HCT116 (cell line): ENCODE data around the gene PRKG1. TPM values are rescaled to one million over a fixed set of nuclear protein-coding genes. Genes with fewer than 3 reads are reported as not detected.

Experiments used
- ATAC-seq: fragments of 200-7000 bp; cut with Tn5 transposase; 2 replicates; pipeline ENCODE4 v1.9.1; 2020; ENCODE audit warnings: mild to moderate bottlenecking, moderate library complexity
- BruUV-seq: library from RNA; stranded (reverse); fragments of 400-500 nt; replicated peaks from 2 replicates; lab custom pipeline; 2021; lab: Mats Ljungman, UMichigan
- CTCF ChIA-PET: fragments of 300-600 bp; sonication (Branson Sonifier 250); formaldehyde crosslinking; loops from one replicate; lab custom pipeline; 2021; ENCODE audit warnings: antibody characterized with exemption; lab: Charles Lee
- POLR2A ChIA-PET: fragments of 300-600, 350-600 bp; sonication (Branson Sonifier 250); formaldehyde crosslinking; loops from one replicate; lab custom pipeline; 2021; ENCODE audit warnings: antibody characterized with exemption; lab: Charles Lee
- RAD21 ChIA-PET, 2 experiments: fragments of 300-600 bp; sonication (Branson Sonifier 250); formaldehyde crosslinking; loops; one replicate each; lab custom pipeline; 2023; ENCODE audit warnings: low total read pairs in 2 of 2; ENCODE audit not compliant: uncharacterized antibody in 2 of 2, unreplicated experiment in 2 of 2, low non-redundant PET in 1 of 2; lab: Charles Lee
- DNase-seq: peaks from one replicate; pipeline ENCODE4 v3.0.0-alpha.2; 2010; ENCODE audit warnings: low read depth, low spot score
- H2AFZ ChIP-seq: fragments of 200-600 bp; shearing (Covaris generic), sonication (generic); 2 replicates; pipeline ENCODE4 v1.6.1; 2017; ENCODE audit warnings: low read depth, mixed run types, mixed read lengths, antibody characterized with exemption, low read length; ENCODE audit not compliant: poor library complexity, severe bottlenecking
- H3K27ac ChIP-seq: 2 replicates; pipeline ENCODE4 v1.5.1; 2012; ENCODE audit warnings: low read depth, low read length
- H3K27me3 ChIP-seq: fragments of 200-600 bp; sonication (generic); 2 replicates; pipeline ENCODE4 v1.6.1; 2016; ENCODE audit warnings: mixed run types, low read length, mixed read lengths; ENCODE audit not compliant: insufficient read depth
- H3K36me3 ChIP-seq, 2 experiments: fragments of 200-500 bp in 1 of 2; fragments of 200-600 bp in 1 of 2; sonication (Bioruptor generic) in 1 of 2; sonication (generic) in 1 of 2; 2 replicates each; pipeline versions ENCODE4 v1.5.1 to v1.6.1; 2014 to 2016; ENCODE audit warnings: low read length in 2 of 2, inconsistent platforms in 1 of 2, mixed read lengths in 1 of 2, mixed run types in 1 of 2; ENCODE audit not compliant: insufficient read depth in 2 of 2, control insufficient read depth in 1 of 2
- H3K4me1 ChIP-seq, 2 experiments: fragments of 200-600 bp in 1 of 2; sonication (generic) in 1 of 2; 2 replicates each; pipeline versions ENCODE4 v1.5.1 to v1.6.1; 2012 to 2017; ENCODE audit warnings: low read length in 2 of 2, inconsistent platforms in 1 of 2, mild to moderate bottlenecking in 1 of 2, mixed read lengths in 1 of 2, mixed run types in 1 of 2, moderate library complexity in 1 of 2; ENCODE audit not compliant: insufficient read depth in 2 of 2, control insufficient read depth in 1 of 2
- H3K4me2 ChIP-seq: fragments of 200-600 bp; sonication (generic); 2 replicates; pipeline ENCODE4 v1.6.1; 2017; ENCODE audit warnings: mixed run types, low read length, mixed read lengths
- H3K4me3 ChIP-seq, 2 experiments: fragments of 200-600 bp in 1 of 2; sonication (generic) in 1 of 2; replicated peaks in 1 of 2; 2 replicates each; pipeline ENCODE4 v1.5.1; 2011 to 2016; ENCODE audit warnings: low read length in 2 of 2, control low read depth in 1 of 2, low read depth in 1 of 2, mild to moderate bottlenecking in 1 of 2, mixed read lengths in 1 of 2, mixed run types in 1 of 2
- H3K79me2 ChIP-seq: fragments of 200-600 bp; sonication (generic); 2 replicates; pipeline ENCODE4 v1.6.1; 2017; ENCODE audit warnings: mild to moderate bottlenecking, mixed run types, low read length, moderate library complexity, mixed read lengths; ENCODE audit not compliant: insufficient read depth
- H3K9ac ChIP-seq: fragments of 200-600 bp; sonication (generic); 2 replicates; pipeline ENCODE4 v1.6.1; 2016; ENCODE audit warnings: low read length, mixed read lengths
- H3K9me2 ChIP-seq: fragments of 200-600 bp; sonication (generic), shearing (Covaris generic); 2 replicates; pipeline ENCODE4 v1.6.1; 2017; ENCODE audit warnings: mixed run types, mild to moderate bottlenecking, moderate library complexity; ENCODE audit not compliant: insufficient read depth
- H3K9me3 ChIP-seq, 2 experiments: fragments of 200-500 bp in 1 of 2; fragments of 200-600 bp in 1 of 2; sonication (Bioruptor generic) in 1 of 2; sonication (generic) in 1 of 2; 2 replicates each; pipeline ENCODE4 v1.6.1; 2014 to 2017; ENCODE audit warnings: low read length in 2 of 2, mixed read lengths in 2 of 2, inconsistent platforms in 1 of 2, low read depth in 1 of 2, mild to moderate bottlenecking in 1 of 2, mixed run types in 1 of 2, moderate library complexity in 1 of 2; ENCODE audit not compliant: control insufficient read depth in 1 of 2, insufficient read depth in 1 of 2
- H4K20me1 ChIP-seq: fragments of 200-600 bp; sonication (generic), shearing (Covaris generic); 2 replicates; pipeline ENCODE4 v1.6.1; 2017; ENCODE audit warnings: mixed run types, mild to moderate bottlenecking, moderate library complexity; ENCODE audit not compliant: insufficient read depth
- CEBPB ChIP-seq: IDR thresholded peaks from 2 replicates; pipeline ENCODE4 v1.6.1; 2012; ENCODE audit warnings: low read depth
- CTCF ChIP-seq, 3 experiments: fragments of 200-600 bp in 1 of 3; sonication (generic) in 1 of 3; IDR thresholded peaks in 2 of 3; conservative IDR thresholded peaks in 1 of 3; 2 replicates each; pipeline ENCODE4 v1.5.1; 2012 to 2017; ENCODE audit warnings: low read depth in 2 of 3, low read length in 2 of 3, antibody characterized with exemption in 1 of 3, borderline replicate concordance in 1 of 3, control low read depth in 1 of 3, mild to moderate bottlenecking in 1 of 3, mixed read lengths in 1 of 3, mixed run types in 1 of 3, moderate library complexity in 1 of 3; ENCODE audit not compliant: insufficient read depth in 1 of 3
- EZH2 ChIP-seq: fragments of 200-600 bp; sonication (generic); IDR thresholded peaks from 2 replicates; pipeline ENCODE4 v1.6.1; 2017; ENCODE audit warnings: antibody characterized with exemption, mixed run types
- EZH2phosphoT487 ChIP-seq: fragments of 200-600 bp; IDR thresholded peaks from 2 replicates; pipeline ENCODE4 v1.6.1; 2018; ENCODE audit warnings: antibody characterized with exemption, borderline replicate concordance
- FOSL1 ChIP-seq: IDR thresholded peaks from 2 replicates; pipeline ENCODE4 v1.6.1; 2012; ENCODE audit warnings: low read depth
- POLR2AphosphoS5 ChIP-seq: IDR thresholded peaks from 2 replicates; pipeline ENCODE4 v1.6.1; 2011; ENCODE audit warnings: mild to moderate bottlenecking, low read depth, low read length, moderate library complexity
- RAD21 ChIP-seq: IDR thresholded peaks from 2 replicates; pipeline ENCODE4 v1.6.1; 2012; ENCODE audit warnings: low read depth, mild to moderate bottlenecking
- REST ChIP-seq: IDR thresholded peaks from 2 replicates; pipeline ENCODE4 v1.6.1; 2012; ENCODE audit warnings: low read depth
- SIN3A ChIP-seq: IDR thresholded peaks from 2 replicates; pipeline ENCODE4 v1.6.1; 2012; ENCODE audit warnings: low read depth
- SP1 ChIP-seq: IDR thresholded peaks from 2 replicates; pipeline ENCODE4 v1.6.1; 2012; ENCODE audit warnings: low read depth
- SRF ChIP-seq: IDR thresholded peaks from 2 replicates; pipeline ENCODE4 v1.6.1; 2012; ENCODE audit warnings: low read depth
- TCF7L2 ChIP-seq: IDR thresholded peaks from 2 replicates; pipeline ENCODE4 v1.7.0; 2011; ENCODE audit warnings: borderline replicate concordance, inconsistent platforms; ENCODE audit not compliant: insufficient read depth, insufficient read length; ENCODE audit errors: extremely low read depth
- YY1 ChIP-seq: IDR thresholded peaks from 2 replicates; pipeline ENCODE4 v1.6.1; 2011; ENCODE audit warnings: low read length, low read depth, moderate library complexity, mild to moderate bottlenecking; ENCODE audit not compliant: insufficient replicate concordance; ENCODE audit errors: extremely low read depth
- ZNF274 ChIP-seq: fragments of 200-500 bp; sonication (Bioruptor generic); IDR thresholded peaks from 2 replicates; pipeline ENCODE4 v1.6.1; 2014; ENCODE audit warnings: mild to moderate bottlenecking, low read depth, low read length, inconsistent platforms
- intact Hi-C: fragments of 100-400 bp; cut with micrococcal nuclease; formaldehyde crosslinking; loops from 2 replicates; pipeline ENCODE4 v1.10.0; 2022
- total RNA-seq: library from RNA; stranded (reverse); gene quantifications from one replicate; pipeline ENCODE4 v1.2.1, GENCODE V29; 2021; ENCODE audit not compliant: unreplicated experiment
- TF ChIP-seq, protein P1 (sequence below): IDR thresholded peaks from 2 replicates; pipeline ENCODE4 v1.6.1; 2011; ENCODE audit warnings: mild to moderate bottlenecking, low read length, moderate library complexity; ENCODE audit not compliant: insufficient replicate concordance; ENCODE audit errors: extremely low read depth

PRKG1 gene
- total RNA-seq, 1 experiment from 2014 or later = 1.4 TPM

DNA sequence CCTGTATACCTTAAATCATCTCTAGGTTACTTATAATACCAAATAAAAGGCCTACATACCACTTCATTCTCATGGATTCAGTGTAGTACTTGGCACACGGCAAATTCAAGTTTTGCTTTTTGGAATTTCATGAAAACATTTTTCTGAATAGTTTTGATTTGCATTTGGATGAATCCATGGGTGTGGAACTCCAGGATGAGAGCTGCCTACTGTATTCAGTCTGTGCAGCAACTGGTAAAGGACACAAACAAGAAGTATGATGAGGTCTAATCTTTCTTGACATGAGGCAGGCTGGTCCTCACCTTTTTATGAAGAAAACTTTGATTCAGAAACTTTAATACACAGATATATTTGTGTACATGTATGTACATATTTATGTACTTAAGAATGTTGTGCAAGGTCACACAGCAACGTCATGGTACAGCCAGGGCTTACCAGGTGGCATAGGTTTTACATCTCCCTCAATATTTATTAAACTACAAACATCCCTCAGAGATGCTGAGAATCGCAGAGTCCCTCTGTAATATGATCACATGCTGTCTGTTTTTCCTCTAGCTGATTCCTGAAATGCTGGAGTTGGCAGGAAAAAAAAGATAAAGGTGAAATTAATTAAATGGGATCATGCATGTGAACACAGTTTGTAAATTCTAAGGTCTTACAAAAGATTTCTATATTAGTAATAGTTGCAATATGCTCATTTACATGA, 239.6 kb downstream of the PRKG1 start:
- BruUV-seq = no TSS peak
- TF ChIP-seq POLR2AphosphoS5 (no peak), CEBPB (no peak), CTCF (IDR thresholded peaks at IDR 0.05 in 2 of 3, conservative IDR thresholded peaks at IDR 0.05 in 1 of 3; ENCODE audit: borderline replicate concordance in 1 of 3, insufficient read depth in 1 of 3, low read depth in 2 of 3, low read length in 2 of 3) (no peak), EZH2 (no peak), EZH2phosphoT487 (no peak), FOSL1 (no peak), SRF (no peak), SIN3A (no peak), REST (no peak), SP1 (no peak), YY1 (no peak), TCF7L2 (no peak), ZNF274 (no peak), RAD21 (no peak)
- TF ChIP-seq, protein P1, sequence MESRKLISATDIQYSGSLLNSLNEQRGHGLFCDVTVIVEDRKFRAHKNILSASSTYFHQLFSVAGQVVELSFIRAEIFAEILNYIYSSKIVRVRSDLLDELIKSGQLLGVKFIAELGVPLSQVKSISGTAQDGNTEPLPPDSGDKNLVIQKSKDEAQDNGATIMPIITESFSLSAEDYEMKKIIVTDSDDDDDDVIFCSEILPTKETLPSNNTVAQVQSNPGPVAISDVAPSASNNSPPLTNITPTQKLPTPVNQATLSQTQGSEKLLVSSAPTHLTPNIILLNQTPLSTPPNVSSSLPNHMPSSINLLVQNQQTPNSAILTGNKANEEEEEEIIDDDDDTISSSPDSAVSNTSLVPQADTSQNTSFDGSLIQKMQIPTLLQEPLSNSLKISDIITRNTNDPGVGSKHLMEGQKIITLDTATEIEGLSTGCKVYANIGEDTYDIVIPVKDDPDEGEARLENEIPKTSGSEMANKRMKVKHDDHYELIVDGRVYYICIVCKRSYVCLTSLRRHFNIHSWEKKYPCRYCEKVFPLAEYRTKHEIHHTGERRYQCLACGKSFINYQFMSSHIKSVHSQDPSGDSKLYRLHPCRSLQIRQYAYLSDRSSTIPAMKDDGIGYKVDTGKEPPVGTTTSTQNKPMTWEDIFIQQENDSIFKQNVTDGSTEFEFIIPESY = no peak
- Histone ChIP-seq H4K20me1 (no peaks in the 10 kb centered on the region), H3K36me3 (no peaks in the 10 kb centered on the region), H3K4me3 (no peak overlapping the region), H3K27me3 (peaks cover 11% of the 10 kb centered on the region; the same call in 1 of the 2 replicates), H3K27ac (no peak overlapping the region), H3K79me2 (no peaks in the 10 kb centered on the region), H2AFZ (no peak overlapping the region), H3K9me2 (no peaks in the 10 kb centered on the region; the same call in 1 of the 2 replicates), H3K4me1 (no peaks in the 10 kb centered on the region), H3K9me3 (no peaks in the 10 kb centered on the region), H3K9ac (no peak overlapping the region), H3K4me2 (no peak overlapping the region)
- ChIA-PET CTCF (no interaction called here), POLR2A (no interaction called here), RAD21 (no interaction called here)
- no peak for ATAC-seq
- intact Hi-C loops = no loop called here
- no peak for DNase-seq
